NCI-H2029 treated with DMSO at 0.1 percent for 48 hours (cell line): ENCODE results near the gene CST9L.
A peak's percentile ranks its signal among the peaks of the same experiment; 100 is the strongest.

Experiments
- DNase-seq: peaks from one replicate; lab custom pipeline; 2025; lab: John Stamatoyannopoulos, UW

The CST9L gene

DNA sequence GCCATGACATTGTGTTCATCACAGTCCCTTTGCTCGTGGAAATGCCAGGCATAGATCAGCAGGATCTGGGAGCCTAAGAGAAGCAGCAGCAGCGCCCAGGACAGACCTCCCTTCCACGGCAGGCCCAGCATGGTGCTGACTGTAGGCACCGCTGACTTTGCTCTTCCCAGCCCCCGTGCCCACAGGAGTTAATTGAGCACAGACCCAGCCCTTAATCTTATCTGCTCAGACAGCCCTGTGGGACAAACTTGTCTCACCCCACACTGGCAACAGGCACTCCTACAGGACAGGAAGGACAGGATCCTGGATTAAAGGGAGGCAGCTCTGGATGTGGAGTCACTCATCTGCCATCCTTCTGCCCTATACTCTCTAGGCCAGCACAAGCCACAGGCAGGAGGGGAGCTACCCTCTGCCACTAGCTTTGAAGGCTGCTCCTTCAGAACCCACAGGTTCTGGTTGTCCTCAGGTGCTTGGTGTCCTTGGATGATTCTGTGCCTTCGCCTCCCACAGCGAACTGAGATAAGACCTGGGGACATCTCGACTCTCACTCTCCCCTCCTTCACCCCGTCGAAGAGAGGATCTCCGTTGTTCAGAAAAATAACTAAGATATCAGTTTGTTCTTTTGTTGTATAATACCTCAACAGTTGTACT lies at the start of gene CST9L:
TSS of gene CST9L (minus strand) at position 165 of the 651 bp plus-strand sequence. CDS start at position 131, 34 bp downstream.
- no peak for DNase-seq

GRCh38 chr20:23614163-23614562 lies 45.9 kb upstream of the CST9L start:
- no peak for DNase-seq

DNA sequence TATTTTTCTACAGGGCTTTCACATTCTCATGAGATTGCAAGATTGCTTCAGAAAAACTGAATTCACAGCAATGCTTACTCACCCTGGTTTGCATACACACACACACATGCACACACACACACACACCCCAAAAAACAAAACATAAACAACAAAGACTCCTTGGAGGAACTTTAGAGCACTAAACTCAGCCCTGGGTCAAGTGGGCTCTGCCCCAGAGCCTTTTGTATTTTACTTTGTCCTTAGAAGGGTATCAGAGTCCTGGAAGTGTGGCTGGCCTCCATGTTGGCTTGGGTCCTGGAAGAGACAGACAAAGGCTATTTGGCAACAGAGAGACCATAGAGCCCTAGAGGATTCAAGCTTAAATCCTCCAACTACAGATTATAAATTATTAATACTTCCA lies 45.4 kb upstream of the CST9L start:
- no peak for DNase-seq

DNA sequence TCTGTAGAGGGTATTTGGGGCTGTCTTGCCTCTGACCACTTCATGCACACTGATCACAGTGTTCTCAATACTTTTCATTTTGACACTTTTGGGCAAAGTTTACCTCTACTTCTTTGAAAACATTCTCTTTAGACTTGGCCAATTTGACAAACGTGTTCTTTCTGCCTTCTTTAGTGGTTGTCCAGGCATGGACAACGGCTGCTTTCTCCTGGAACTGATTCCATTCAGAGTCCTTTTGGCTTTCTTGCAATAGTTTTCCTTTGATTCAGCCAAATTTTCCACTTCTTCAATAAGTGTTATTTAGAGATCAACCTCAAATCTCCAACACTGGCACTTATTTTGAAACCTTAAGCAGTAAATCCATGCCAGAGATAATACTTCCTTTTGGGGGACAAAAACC lies 44.1 kb upstream of the CST9L start:
- DNase-seq = no peak

GRCh38 chr20:23609486-23610109 lies 41.3 kb upstream of the CST9L start:
- no peak for DNase-seq

- DNase-seq = no peak
These were observed 40.1 kb upstream of the CST9L start for GRCh38 chr20:23608251-23608846.

DNA sequence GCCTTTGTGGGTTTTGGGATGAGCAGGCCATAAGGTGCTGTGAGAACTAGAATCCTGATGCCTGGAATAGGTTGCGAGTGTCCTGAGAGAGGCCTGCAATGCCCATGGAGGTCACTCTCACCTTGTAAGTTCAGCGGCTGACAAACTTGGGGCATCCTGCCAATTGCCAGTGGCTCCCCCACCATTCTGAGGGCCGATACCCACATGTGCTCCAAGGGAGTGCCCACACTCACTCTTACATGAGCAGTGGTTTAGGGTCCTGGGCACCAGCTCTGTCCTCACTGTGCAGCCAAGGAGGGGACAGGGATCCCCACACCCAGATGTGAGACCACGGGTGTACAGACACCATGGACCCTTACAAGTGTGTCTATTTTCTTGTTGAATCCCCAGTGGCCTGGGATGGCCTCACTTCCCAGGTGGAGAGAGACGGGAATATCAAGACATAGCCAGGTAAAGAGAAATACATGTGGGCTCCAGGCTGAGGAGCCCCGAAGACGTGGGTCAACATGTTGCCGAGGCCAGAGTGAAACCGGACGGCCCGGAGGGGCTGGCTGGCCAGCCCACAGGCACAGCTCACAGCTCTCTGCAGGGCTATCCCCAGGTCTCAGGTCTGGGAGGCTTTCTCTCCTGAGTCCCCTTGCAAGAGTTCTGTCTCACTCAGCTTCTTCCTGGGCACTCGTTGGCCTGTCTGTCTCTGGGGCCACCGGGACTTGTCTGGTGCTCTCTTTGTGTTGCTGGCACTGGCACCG lies 39.4 kb upstream of the CST9L start:
- DNase-seq = no peak

DNA sequence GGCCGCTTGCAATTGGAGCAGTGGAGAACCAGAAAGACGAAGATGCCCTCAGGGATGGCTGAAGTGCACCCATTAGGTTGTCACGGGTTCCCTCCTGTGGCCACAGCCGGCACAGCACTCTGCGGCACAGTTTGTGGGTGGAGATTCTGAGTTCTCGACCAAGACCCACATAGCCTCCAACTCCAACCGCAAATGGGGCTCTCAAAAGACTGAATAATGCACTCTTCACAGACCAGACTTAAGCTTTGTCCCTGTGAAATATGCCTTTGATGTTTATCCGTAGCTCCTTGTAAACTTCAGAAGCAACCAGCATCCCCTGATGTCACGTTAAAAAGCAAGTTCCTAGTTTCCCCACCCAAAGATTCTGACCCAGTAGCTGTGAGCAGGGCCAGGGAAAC lies 38.4 kb upstream of the CST9L start:
- peak; percentile 24 for DNase-seq

DNA sequence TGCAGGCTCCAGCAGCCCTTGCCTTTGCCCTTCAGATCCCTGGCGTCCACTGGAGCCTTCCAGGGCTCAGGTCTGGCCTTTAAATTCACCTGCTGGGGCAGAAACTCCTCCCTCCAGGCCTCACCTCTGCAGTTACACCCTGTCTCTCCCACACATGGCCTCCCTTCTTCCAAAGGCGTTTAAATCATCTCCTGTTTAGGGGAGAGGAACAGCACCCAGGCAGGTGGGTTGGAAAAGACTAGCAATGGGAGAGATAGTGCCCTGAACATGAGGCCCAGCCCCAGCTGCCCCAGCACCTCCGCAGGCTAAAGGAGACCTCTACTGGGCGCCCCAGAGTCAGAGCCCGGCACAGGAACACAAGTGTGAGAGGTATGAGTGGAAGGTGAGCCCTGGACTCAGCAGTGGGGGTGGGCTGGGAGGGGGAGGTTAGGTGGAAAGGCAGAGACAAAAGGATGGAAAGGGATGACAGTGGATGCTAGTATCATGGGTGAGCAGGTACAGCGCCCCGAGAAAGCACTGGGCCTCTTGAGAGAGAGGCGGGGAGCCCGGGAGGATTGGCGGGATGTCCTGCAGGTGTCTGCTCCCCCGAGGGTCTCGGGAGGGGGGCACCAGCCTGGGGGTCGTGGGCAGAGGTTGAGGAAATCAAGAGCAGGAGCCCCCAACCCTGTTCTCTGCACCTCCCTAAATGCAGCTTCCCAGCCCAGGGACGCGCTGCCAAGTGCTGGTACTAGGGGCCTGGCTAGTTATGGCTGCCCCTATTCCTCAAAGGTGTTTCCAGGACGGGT lies 37.8 kb upstream of the CST9L start, which contains the start of gene CST9:
TSS of gene CST9 (minus strand) at position 51 of the 785 bp plus-strand sequence. CDS start 53 bp downstream, outside the sequence.
- DNase-seq = no peak

DNA sequence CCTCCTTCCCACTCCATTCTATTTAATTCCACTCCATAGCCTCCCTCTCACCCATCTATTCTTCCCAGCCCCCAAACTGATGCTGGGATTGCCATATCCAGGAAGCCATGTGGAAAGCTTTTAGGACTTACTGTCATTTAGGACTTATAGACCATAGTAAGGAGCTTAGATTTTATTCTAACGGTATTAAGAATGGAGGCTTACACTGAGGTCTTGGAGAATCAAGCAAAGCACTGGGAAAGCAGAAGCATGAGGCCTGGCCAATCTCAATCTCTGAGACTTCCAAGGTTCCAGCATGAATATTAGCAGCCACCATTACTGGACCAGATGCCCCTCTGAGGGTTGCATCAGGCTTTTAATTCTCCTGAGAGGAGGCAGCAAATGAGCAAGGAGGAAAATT lies 36.0 kb upstream of the CST9L start:
- no peak for DNase-seq

DNA sequence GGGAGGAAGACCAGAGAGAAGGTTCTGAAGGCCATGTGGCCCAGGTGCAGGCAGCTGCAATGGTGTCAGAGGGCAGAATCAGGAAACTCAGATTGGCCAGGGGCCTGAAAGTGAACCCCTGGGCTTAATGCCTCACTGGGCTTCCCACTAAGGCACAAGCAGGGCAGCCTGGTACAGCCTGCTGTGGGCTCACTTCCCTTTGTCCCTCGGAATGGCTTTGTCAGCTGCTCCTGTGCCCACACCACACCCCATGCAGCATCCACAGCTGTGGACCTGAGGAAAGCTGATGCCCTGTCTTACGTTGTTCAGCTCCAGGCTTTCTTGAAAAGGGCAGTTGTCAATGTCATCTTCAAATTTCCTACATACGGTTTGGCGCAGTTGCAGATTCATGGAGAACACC lies 35.0 kb upstream of the CST9L start:
- no peak for DNase-seq

DNA sequence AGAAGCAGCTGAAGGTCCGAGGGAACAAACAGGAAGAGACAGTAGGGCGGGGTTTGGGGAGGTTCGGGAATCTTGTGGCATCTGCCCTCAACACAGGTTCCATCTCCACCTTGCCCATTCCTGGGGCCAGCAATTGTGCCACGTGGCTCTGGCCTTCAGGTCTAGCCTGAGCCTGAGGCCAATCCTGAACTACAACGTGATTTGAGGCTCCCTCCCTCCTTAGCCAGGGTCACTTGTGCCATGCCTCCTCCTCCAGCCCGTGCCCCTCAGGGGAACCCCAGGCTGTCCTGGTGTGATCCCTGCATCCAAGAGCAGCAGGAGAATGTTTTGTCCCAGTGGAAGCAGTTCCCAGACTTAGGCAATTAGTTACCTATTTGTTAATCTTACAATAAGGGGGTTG lies 34.4 kb upstream of the CST9L start:
- no peak for DNase-seq

DNA sequence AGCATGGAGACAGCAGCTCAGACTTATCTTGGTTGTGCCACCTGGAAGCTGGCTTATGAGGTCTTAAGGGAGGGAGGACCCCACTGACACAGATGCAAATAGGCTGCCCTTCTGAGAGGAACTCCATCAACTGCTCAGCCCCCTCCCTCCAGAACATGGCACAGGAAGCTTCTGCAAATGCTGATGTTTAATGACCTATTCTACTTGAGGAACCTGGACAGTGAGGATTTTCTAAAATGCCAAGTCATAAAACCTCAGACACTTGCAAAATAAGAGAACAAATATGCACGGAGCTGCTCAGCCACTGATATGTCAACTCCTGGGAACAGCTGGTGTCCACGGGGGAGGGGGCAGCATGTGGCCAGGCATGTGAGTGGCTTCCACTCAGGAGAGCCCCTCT lies 34.0 kb upstream of the CST9L start:
- no peak for DNase-seq

- DNase-seq = no peak
These were observed 33.4 kb upstream of the CST9L start for GRCh38 chr20:23601715-23602114.

- no peak for DNase-seq
These were observed 30.2 kb upstream of the CST9L start for GRCh38 chr20:23598481-23598880.

DNA sequence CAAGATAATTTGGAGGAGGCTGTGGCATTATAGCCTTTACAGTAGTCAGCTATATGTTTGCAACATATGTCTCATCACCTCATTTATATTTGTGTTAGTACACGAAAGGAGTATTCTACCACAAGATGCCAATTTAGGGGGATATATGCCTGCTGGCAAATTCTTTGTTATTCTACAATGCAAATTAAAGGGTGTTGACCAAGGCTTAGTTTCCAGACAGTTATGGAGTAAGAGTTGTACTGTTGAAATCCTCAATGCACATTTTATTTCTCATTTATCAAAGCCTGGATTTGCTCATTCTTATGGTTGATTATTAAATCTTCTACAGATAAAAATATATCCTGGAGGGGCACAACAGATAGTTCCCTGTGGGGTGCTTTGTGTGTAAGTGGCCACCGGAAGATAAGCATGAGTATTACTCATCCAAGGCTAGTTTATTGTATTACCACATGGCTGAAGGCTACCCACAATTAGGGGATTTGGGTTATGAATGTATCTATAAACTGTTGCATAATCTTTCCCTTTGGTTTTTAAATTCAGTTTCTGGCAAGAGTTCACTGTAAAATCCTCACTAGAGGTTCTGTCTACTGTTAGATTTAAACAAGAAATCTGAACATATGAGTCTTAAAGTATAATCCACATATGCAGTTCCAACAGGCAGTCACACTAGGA lies 28.4 kb upstream of the CST9L start:
- no peak for DNase-seq

GRCh38 chr20:23595941-23596340 lies 27.7 kb upstream of the CST9L start:
- DNase-seq = no peak

- no peak for DNase-seq
These were observed 20.4 kb upstream of the CST9L start for GRCh38 chr20:23588434-23589403.

GRCh38 chr20:23587631-23588030 lies 19.3 kb upstream of the CST9L start:
- no peak for DNase-seq
